Esophagus squamous epithelium (tissue), 5 donors: ENCODE data around the gene ASTN2. TPM values are rescaled to one million over a fixed set of nuclear protein-coding genes. Genes with fewer than 3 reads are reported as not detected.

Experiments used
- DNase-seq: peaks from one replicate; lab custom pipeline; 2025; lab: John Stamatoyannopoulos, UW
- H3K27ac ChIP-seq, 4 donors: fragments of 200-600 bp; sonication (generic); one replicate each; pipeline ENCODE4 v1.5.1; 2016 to 2019; ENCODE audit warnings: mild to moderate bottlenecking in 1 of 4
- H3K27me3 ChIP-seq, 4 donors: fragments of 200-600 bp; sonication (generic); 1 replicate in 3 of 4; 2 replicates in 1 of 4; pipeline versions ENCODE4 v1.5.1 to v1.6.0; 2017 to 2021; ENCODE audit warnings: antibody characterized with exemption in 1 of 4
- H3K36me3 ChIP-seq, 3 donors: fragments of 200-600 bp; sonication (generic); one replicate each; pipeline ENCODE4 v1.5.1; 2016 to 2019
- H3K4me1 ChIP-seq, 3 donors: fragments of 200-600 bp; sonication (generic); one replicate each; pipeline ENCODE4 v1.5.1; 2017 to 2019
- H3K4me3 ChIP-seq, 4 donors: fragments of 200-600 bp; sonication (generic); 1 replicate in 3 of 4; 2 replicates in 1 of 4; pipeline ENCODE4 v1.5.1; 2016 to 2019; ENCODE audit warnings: mild to moderate bottlenecking in 2 of 4, moderate library complexity in 1 of 4
- H3K9me3 ChIP-seq, 3 donors: fragments of 200-600 bp; sonication (generic); one replicate each; pipeline ENCODE4 v1.5.1; 2016 to 2019
- POLR2A ChIP-seq, 4 donors: fragments of 450-650 bp; IDR thresholded peaks; one replicate each; pipeline ENCODE4 v1.6.1; 2017; ENCODE audit warnings: antibody characterized with exemption in 4 of 4, mild to moderate bottlenecking in 4 of 4, moderate library complexity in 3 of 4
- WGBS, 2 donors: methylation state at CpG; one replicate each; pipeline ENCODE4 v1.1.5; 2018; 5-methylcytosine and 5-hydroxymethylcytosine counted together
- intact Hi-C: fragments of 100-400 bp; cut with DNase I; formaldehyde crosslinking; loops from one replicate; pipeline ENCODE4 v1.15.0; 2022
- total RNA-seq, 4 donors: library from RNA; depleted of rRNA; stranded (reverse); fragments of >200 nt; gene quantifications; one replicate each; pipeline ENCODE4 v1.1.0, GENCODE V29; 2016
- TF ChIP-seq, protein P1 (sequence below), 6 experiments: fragments of 450-650 bp in 4 of 6; fragments of 200-600 bp in 2 of 6; sonication (generic) in 2 of 6; IDR thresholded peaks; one replicate each; pipeline ENCODE4 v1.5.1; 2016 to 2019; ENCODE audit warnings: antibody characterized with exemption in 6 of 6, mild to moderate bottlenecking in 4 of 6, moderate library complexity in 4 of 6
- donor health status: DM: yes; HTN: yes; CAD: no.

The ASTN2 gene
- total RNA-seq, 4 donors from 2014 or later: 0.13 to 1.9 (median 0.27) TPM; not detected in 1

DNA sequence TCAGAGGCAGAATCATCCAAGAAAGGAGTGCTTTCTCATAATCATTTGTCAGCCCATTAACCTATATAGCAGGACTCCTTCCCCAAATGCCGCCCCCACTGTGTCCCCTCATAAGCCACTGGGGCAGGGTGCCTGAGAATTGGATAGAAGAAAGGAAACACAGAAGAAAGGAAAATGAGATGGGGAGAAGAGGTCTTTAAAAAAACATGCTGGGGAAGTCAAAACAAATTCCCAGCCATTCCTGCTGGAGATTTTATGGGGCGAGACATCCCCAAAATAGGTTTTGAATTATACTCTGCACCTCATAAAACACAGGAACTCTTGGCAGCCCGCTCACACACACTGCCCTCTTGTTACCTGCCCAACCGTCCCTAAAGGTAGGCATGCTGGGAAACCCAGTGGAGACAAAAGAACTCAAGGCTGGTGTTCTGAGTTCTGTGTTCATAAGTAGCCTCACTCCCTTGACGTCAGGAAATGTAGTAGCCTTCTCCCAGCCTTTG, 19.7 kb downstream of the ASTN2 start:
- Histone ChIP-seq H3K36me3 (no peaks in the 10 kb centered on the region), H3K4me3 (no peak overlapping the region), H3K27ac (no peak overlapping the region), H3K27me3 (peaks cover 0 to 6% (median 0%) of the 10 kb centered on the region in 4 donors), H3K9me3 (no peaks in the 10 kb centered on the region), H3K4me1 (peaks cover 0 to 4% (median 0%) of the 10 kb centered on the region in 3 donors)
- intact Hi-C loops: no loop called here
- WGBS, 2 donors: 63 to 75% methylated on average over 4 to 5 of the region's 5 CpGs
- TF ChIP-seq POLR2A (IDR thresholded peaks at IDR 0.05): no peak
- TF ChIP-seq, protein P1, sequence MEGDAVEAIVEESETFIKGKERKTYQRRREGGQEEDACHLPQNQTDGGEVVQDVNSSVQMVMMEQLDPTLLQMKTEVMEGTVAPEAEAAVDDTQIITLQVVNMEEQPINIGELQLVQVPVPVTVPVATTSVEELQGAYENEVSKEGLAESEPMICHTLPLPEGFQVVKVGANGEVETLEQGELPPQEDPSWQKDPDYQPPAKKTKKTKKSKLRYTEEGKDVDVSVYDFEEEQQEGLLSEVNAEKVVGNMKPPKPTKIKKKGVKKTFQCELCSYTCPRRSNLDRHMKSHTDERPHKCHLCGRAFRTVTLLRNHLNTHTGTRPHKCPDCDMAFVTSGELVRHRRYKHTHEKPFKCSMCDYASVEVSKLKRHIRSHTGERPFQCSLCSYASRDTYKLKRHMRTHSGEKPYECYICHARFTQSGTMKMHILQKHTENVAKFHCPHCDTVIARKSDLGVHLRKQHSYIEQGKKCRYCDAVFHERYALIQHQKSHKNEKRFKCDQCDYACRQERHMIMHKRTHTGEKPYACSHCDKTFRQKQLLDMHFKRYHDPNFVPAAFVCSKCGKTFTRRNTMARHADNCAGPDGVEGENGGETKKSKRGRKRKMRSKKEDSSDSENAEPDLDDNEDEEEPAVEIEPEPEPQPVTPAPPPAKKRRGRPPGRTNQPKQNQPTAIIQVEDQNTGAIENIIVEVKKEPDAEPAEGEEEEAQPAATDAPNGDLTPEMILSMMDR (IDR thresholded peaks at IDR 0.05): no peak
- no peak for DNase-seq

DNA sequence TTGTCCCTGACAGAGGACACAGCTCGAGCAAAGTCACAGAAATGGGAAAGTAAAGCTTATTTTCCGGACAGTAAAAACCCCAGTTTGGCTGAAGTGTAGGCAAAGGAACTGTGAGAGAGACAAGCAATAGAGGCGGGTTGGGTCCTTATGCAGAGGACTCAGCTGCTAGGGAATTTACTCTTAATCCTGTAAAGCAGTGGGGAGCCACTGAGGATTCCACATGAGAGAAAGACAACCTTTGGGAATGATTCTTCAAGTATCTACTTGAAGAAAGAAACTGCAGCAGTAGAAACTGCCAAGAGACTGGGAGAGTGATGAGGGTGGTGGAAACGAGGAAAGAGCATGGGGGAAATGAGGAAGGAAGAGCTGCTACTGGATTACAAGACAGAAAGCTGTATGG, 20.2 kb downstream of the ASTN2 start:
- WGBS, 2 donors: 52 to 55% methylated on average over 4 of the region's 4 CpGs
- Histone ChIP-seq H3K27me3 (peaks cover 0 to 1% (median 0%) of the 10 kb centered on the region in 4 donors), H3K4me1 (no peaks in the 10 kb centered on the region), H3K4me3 (no peak overlapping the region), H3K36me3 (no peaks in the 10 kb centered on the region), H3K9me3 (no peaks in the 10 kb centered on the region), H3K27ac (no peak overlapping the region)
- intact Hi-C loops: no loop called here
- no peak for TF ChIP-seq POLR2A (IDR thresholded peaks at IDR 0.05)
- TF ChIP-seq, protein P1 (IDR thresholded peaks at IDR 0.05): no peak
- DNase-seq: no peak

DNA sequence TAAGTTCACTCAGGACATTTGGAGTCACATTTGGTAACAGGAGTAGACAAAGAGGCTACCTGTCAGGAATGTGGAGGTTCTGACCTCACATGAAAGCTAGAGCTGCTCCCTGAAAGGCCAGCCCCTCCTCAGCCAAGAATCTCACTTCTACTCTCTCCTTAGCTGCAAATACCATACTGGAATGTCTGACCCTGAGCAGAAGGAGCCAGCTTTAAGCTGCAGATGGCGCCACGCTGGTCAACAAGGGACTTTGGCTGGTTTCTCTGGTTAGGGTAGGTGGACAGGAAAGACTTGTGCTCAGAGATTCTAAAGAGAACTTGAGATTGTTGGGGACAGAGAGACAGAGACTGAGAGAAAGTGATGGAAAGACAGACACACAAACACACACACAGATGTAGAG, 21.9 kb downstream of the ASTN2 start:
- Histone ChIP-seq H3K4me1 (no peaks in the 10 kb centered on the region), H3K36me3 (no peaks in the 10 kb centered on the region), H3K27ac (no peak overlapping the region), H3K27me3 (no peaks in the 10 kb centered on the region), H3K9me3 (no peaks in the 10 kb centered on the region), H3K4me3 (no peak overlapping the region)
- intact Hi-C loops: no loop called here
- WGBS, 2 donors: 60 to 66% methylated on average over 2 of the region's 2 CpGs
- no peak for DNase-seq
- TF ChIP-seq, protein P1 (IDR thresholded peaks at IDR 0.05): no peak
- no peak for TF ChIP-seq POLR2A (IDR thresholded peaks at IDR 0.05)

DNA sequence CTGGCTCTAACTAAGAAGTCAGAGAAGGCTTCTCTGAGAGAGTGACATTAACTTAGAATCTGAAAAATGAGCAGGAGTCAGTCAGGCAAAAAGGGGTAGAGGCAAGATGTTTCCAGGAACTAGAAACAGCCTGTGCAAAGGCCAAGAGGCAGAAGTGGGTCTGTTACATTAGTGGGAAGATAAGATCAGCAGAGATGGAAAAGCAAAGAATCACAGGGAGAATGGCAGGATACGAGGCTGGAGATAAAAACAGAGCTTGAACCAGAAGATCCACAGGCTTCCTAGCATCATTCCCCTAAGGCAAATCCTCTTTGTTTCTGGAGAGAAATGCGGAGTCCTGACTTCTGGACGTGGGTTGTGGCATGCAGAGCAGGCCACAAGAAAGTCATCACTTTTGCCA, 27.4 kb downstream of the ASTN2 start:
- Histone ChIP-seq H3K27ac (no peak overlapping the region), H3K4me1 (no peaks in the 10 kb centered on the region), H3K9me3 (no peaks in the 10 kb centered on the region), H3K36me3 (no peaks in the 10 kb centered on the region), H3K27me3 (no peaks in the 10 kb centered on the region), H3K4me3 (no peak overlapping the region)
- no peak for DNase-seq
- 34 to 43% methylated on average over 3 of the region's 3 CpGs for WGBS, 2 donors
- intact Hi-C loops: no loop called here
- TF ChIP-seq, protein P1 (IDR thresholded peaks at IDR 0.05): no peak
- no peak for TF ChIP-seq POLR2A (IDR thresholded peaks at IDR 0.05)

DNA sequence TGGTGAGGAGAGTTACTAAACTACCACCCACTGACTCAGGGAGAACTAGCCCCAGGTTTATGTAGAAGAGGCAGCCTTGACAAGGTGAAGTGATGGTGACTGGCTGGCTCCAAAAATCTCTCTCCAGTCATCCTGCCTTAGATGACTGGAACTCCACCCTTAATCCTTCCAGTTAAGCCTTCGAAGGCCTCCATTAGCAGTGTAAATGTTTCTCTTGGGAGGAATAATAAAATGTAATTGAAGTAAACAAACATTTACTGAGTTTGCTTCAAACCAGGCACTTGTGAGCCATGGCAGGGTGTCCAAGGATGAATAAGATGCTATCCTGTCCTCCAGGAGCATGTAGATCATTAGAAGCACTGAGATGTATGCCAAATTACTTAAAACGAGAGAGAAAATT, 35.5 kb downstream of the ASTN2 start:
- intact Hi-C loops: no loop called here
- TF ChIP-seq POLR2A (IDR thresholded peaks at IDR 0.05): no peak
- TF ChIP-seq, protein P1 (IDR thresholded peaks at IDR 0.05): no peak
- peaks cover 0 to 3% (median 0%) of the 10 kb centered on the region in 4 donors for H3K27me3 ChIP-seq
- 60 to 75% methylated on average over 2 of the region's 2 CpGs for WGBS, 2 donors
- H3K27ac ChIP-seq: no peak overlapping the region
- H3K4me1 ChIP-seq: no peaks in the 10 kb centered on the region
- no peaks in the 10 kb centered on the region for H3K9me3 ChIP-seq
- no peak for DNase-seq
- no peaks in the 10 kb centered on the region for H3K36me3 ChIP-seq
- no peak overlapping the region for H3K4me3 ChIP-seq
